Measurements from ENCODE around the gene VAV3. TPM values are rescaled to one million over a fixed set of nuclear protein-coding genes. Genes with fewer than 3 reads are reported as not detected.
"Not testable (repeated sequence)": the region's sequence is repeated elsewhere in the genome, so short reads cannot be mapped to it uniquely, and the experiment has no call there.

The VAV3 gene
- total RNA-seq, 1 donor: 0.09 TPM

- peak; percentile 69 for TF ChIP-seq CTCF (IDR thresholded peaks at IDR 0.05; ENCODE audit: insufficient read depth, low read length)
- peak; percentile 66 for DNase-seq (ENCODE audit: low read depth)
- H3K4me3 ChIP-seq (ENCODE audit: low read depth, low read length): no peak overlapping the region
These were observed 214.5 kb downstream of the VAV3 start for GRCh38 chr1:107750364-107750959.

GRCh38 chr1:107748531-107748930 lies 216.4 kb downstream of the VAV3 start:
- DNase-seq (ENCODE audit: low read depth): peak; percentile 14
- H3K4me3 ChIP-seq (ENCODE audit: low read depth, low read length): no peak overlapping the region
- TF ChIP-seq CTCF (IDR thresholded peaks at IDR 0.05; ENCODE audit: insufficient read depth, low read length): peak; percentile 29

- no peak for DNase-seq (ENCODE audit: low read depth)
- TF ChIP-seq CTCF (IDR thresholded peaks at IDR 0.05; ENCODE audit: insufficient read depth, low read length): no peak
- no peak overlapping the region for H3K4me3 ChIP-seq (ENCODE audit: low read depth, low read length)
These were observed 223.7 kb downstream of the VAV3 start for GRCh38 chr1:107741242-107741641.

- no peak for TF ChIP-seq CTCF (IDR thresholded peaks at IDR 0.05; ENCODE audit: insufficient read depth, low read length)
- DNase-seq (ENCODE audit: low read depth): no peak
- no peak overlapping the region for H3K4me3 ChIP-seq (ENCODE audit: low read depth, low read length)
These were observed 224.4 kb downstream of the VAV3 start for GRCh38 chr1:107740579-107740978.

- no peak for DNase-seq (ENCODE audit: low read depth)
- no peak overlapping the region for H3K4me3 ChIP-seq (ENCODE audit: low read depth, low read length)
- TF ChIP-seq CTCF (IDR thresholded peaks at IDR 0.05; ENCODE audit: insufficient read depth, low read length): no peak
These were observed 225.3 kb downstream of the VAV3 start for GRCh38 chr1:107739651-107740050.

- TF ChIP-seq CTCF (IDR thresholded peaks at IDR 0.05; ENCODE audit: insufficient read depth, low read length): no peak
- DNase-seq (ENCODE audit: low read depth): no peak
- no peak overlapping the region for H3K4me3 ChIP-seq (ENCODE audit: low read depth, low read length)
These were observed 225.8 kb downstream of the VAV3 start for GRCh38 chr1:107739201-107739600.

GRCh38 chr1:107733401-107733800 lies 231.6 kb downstream of the VAV3 start:
- H3K4me3 ChIP-seq (ENCODE audit: low read depth, low read length); DNase-seq (ENCODE audit: low read depth): not testable (repeated sequence)
